ENCODE data around the gene C2CD5. TPM values are rescaled to one million over a fixed set of nuclear protein-coding genes. Genes with fewer than 3 reads are reported as not detected.

The C2CD5 gene
- polyA plus RNA-seq, 3 donors, result 75.9 to 89.5 (median 88.9) TPM

GRCh38 chr12:22541496-22542155, 2.7 kb downstream of the C2CD5 start:
- DNase-seq (ENCODE audit: extremely low read depth in 1 of 11, low read depth in 9 of 11, low spot score in 4 of 11), result no peak

DNA sequence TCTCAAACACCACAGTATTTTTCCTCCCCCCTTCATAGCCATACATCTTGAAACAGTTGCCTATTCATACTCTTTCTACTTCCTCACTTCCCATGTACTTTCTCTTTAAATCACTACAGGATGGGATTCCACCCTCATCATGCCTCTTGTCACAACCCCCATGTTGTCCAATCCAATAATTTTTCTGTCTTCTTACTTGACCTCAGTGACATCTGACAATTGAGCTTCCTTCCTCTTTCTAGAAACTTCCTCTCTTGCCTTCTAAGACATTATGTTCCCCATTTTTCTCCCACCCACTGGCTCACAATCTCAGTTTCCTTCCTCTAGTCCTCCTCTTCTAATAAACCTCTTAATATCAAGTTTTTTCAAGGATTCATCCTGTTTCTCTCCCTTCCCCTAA, 5.3 kb downstream of the C2CD5 start:
- no peak for DNase-seq (ENCODE audit: extremely low read depth in 1 of 11, low read depth in 9 of 11, low spot score in 4 of 11)

- DNase-seq (ENCODE audit: extremely low read depth in 1 of 11, low read depth in 9 of 11, low spot score in 4 of 11), result no peak
Observed at GRCh38 chr12:22538311-22538710, 6.0 kb downstream of the C2CD5 start.

- DNase-seq (ENCODE audit: extremely low read depth in 1 of 11, low read depth in 9 of 11, low spot score in 4 of 11), result no peak
Observed at GRCh38 chr12:22536971-22537544, 7.3 kb downstream of the C2CD5 start.

DNA sequence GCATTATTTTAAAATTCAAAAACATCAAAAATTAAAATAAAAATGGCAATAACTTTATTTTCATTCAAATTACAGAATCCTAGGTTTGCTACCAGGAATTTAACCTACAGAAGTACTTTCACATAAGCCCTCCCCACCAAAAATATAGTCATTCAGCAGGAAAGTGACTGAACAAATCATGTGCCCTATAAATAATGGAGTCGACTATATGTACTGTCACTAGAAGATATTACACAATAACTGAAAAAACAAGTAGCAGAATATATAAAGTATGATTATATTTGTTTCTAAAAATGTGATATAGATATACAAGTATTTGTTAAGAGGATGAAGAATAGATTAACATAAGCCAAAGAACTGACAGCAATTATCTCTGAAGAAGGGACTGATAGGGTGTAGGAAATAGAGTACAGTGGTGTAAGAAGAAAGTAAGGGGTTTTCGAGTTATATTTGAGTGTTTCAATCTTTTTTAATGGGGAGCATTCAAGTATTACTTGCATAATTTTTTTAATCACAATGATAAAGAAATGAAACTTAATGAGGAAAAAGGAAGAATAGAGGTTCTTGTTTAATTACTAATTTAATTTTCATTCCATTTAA, 7.9 kb downstream of the C2CD5 start:
- DNase-seq (ENCODE audit: extremely low read depth in 1 of 11, low read depth in 9 of 11, low spot score in 4 of 11), result no peak

DNA sequence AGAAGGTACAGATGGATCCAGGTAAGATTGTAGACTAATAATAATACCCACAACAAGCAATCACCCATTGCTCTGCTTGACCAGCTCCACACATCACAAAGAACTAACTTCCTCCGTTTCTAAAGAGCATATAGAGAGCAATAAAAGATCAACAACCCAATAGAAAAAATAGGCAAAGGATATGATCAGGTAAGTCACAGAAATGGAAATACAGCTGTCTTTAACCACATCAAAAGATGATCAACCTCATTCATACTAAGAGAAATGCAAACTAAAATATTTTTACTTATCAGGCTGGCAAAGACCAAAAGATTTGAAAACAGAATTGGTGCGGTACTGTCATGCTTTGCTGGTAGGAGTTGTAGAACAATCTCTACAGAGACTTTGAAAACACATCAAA, 8.9 kb downstream of the C2CD5 start:
- no peak for DNase-seq (ENCODE audit: extremely low read depth in 1 of 11, low read depth in 9 of 11, low spot score in 4 of 11)

DNA sequence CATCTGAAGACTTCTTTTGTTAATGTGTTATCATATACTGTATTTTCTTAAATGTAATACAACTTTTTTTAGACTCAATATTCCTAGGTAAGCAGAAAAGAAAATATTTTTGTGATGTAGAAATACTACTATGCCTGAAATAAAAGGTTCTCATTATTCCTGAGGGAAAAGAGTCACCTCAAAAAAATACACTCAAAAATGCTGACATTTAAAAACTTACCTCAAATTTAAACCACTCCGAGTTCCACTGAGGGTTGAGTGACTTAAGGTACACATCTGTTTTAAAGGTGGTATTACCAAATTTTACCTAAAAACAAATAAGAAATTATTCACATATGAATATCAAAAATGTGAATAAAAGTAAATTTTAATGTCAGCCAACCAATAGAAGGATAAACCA, 9.3 kb downstream of the C2CD5 start:
- no peak for DNase-seq (ENCODE audit: extremely low read depth in 1 of 11, low read depth in 9 of 11, low spot score in 4 of 11)

GRCh38 chr12:22533155-22533554, 11.2 kb downstream of the C2CD5 start:
- no peak for DNase-seq (ENCODE audit: extremely low read depth in 1 of 11, low read depth in 9 of 11, low spot score in 4 of 11)

- no peak for DNase-seq (ENCODE audit: extremely low read depth in 1 of 11, low read depth in 9 of 11, low spot score in 4 of 11)
Observed at GRCh38 chr12:22532317-22532716, 12.0 kb downstream of the C2CD5 start.

- DNase-seq (ENCODE audit: extremely low read depth in 1 of 11, low read depth in 9 of 11, low spot score in 4 of 11), result no peak
Observed at GRCh38 chr12:22531205-22531604, 13.1 kb downstream of the C2CD5 start.

- no peak for DNase-seq (ENCODE audit: extremely low read depth in 1 of 11, low read depth in 9 of 11, low spot score in 4 of 11)
Observed at GRCh38 chr12:22529281-22530060, 14.9 kb downstream of the C2CD5 start.

GRCh38 chr12:22527999-22528398, 16.3 kb downstream of the C2CD5 start:
- DNase-seq (ENCODE audit: extremely low read depth in 1 of 11, low read depth in 9 of 11, low spot score in 4 of 11), result no peak

GRCh38 chr12:22526836-22527235, 17.5 kb downstream of the C2CD5 start:
- no peak for DNase-seq (ENCODE audit: extremely low read depth in 1 of 11, low read depth in 9 of 11, low spot score in 4 of 11)

DNA sequence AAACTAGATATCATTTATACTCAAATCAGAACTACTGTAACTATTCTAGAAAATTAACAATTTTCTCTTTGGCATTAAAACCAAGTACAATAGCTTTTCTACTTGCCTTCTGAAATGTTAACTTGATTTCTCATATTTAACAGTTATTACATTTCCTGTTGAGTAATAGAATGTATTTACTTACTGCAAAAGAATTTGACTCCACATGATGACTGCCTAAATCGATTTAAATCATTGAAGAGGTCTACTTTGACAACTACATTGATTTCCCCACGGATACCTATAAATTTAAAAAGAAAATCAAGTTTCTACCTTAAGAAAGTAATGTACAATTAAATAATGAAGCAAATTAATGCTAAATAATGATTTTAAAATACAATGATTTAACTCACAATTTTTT, 18.9 kb downstream of the C2CD5 start:
- DNase-seq (ENCODE audit: extremely low read depth in 1 of 11, low read depth in 9 of 11, low spot score in 4 of 11), result no peak

DNA sequence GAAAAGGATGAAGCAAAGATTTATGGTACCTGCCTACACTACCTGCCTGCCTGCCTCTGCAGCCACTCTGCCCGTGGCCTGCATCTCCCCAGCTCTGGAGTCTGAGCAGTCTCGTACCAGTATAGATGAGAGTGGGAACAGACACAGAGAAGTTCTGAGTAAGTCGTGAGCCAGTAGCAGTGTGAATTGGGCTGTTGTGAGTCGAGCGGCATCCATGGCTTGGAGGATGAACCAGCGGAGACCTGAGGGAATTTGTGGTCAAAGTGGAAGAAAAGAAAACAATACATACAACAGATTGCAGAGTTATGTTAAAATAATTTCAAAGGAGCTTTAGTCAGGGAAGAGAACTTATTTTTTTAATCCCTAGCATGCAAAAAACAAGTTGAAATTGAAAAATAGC, 25.3 kb downstream of the C2CD5 start:
- no peak for DNase-seq (ENCODE audit: extremely low read depth in 1 of 11, low read depth in 9 of 11, low spot score in 4 of 11)

DNA sequence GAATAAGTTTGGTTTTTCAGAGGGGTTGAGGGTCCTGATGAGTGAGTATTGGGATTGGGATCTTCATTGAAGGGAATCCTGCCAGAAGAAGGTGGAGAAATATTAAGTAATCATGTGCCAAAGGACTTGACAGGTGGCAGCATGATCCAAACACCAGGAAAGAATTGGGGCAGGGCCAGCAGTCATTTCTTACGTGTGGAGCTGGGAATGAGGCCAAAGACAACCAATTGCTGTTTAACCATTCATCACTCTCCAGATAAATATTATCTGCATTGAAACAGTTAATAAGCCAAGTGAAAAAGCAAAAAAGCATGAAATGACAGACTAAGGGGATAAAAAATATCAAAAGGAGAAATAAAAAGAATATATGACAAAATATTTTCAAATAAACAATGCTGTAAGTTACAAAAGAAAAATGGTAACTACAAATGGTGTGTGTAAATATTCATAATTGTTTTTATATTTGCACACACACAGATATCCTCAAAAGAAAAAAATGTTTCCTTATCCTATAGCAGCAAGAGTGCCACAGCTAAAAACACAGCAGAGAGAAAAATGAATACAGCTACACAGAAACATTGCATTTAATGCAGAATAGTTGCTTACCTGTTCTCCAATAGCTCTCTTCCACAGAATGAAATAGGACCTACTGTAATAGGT, 26.2 kb downstream of the C2CD5 start:
- DNase-seq (ENCODE audit: extremely low read depth in 1 of 11, low read depth in 9 of 11, low spot score in 4 of 11), result no peak

GRCh38 chr12:22514875-22515274, 29.5 kb downstream of the C2CD5 start:
- DNase-seq (ENCODE audit: extremely low read depth in 1 of 11, low read depth in 9 of 11, low spot score in 4 of 11), result no peak

GRCh38 chr12:22505826-22506225, 38.5 kb downstream of the C2CD5 start:
- no peak for DNase-seq (ENCODE audit: extremely low read depth in 1 of 11, low read depth in 9 of 11, low spot score in 4 of 11)

DNA sequence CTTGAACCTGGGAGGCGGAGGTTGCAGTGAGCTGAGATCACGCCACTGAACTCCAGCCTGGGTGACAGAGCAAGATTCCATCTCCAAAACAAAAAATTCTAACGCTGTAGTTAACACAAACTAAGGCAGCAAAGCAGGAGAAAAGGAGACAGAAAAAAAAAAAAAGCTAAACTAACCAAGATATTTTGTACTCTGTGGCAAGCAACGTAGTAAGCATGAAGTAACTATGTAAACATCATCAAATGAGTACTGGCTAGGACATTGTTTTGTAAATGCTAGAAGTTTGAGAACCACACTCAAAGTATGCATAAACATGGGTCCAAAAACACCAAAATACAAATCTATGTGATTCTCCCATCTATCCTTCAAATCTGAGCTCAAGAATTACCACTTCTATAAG, 44.2 kb downstream of the C2CD5 start:
- DNase-seq (ENCODE audit: extremely low read depth in 1 of 11, low read depth in 9 of 11, low spot score in 4 of 11), result no peak

DNA sequence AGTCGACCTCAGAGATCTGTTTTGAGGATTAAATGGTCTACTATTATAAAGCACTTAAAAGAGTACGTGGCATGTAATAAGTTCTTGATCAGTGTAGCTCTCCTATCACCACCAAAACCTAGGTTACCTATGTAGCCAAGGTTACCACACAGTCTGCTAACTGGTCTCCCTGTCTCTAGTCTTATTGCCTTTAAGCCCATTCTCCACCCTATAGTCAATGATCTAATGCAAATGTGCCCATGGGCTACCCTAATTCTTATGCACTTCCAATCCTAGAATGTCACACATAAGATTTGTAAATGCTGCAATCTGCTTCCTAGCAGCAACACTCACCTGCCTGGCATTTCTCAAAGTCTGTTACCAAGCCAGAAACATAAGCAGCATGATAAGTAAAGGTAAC, 44.9 kb downstream of the C2CD5 start:
- DNase-seq (ENCODE audit: extremely low read depth in 1 of 11, low read depth in 9 of 11, low spot score in 4 of 11), result no peak

Measured in renal cortex interstitium (tissue), 11 donors.